Measurements from ENCODE around the gene ME3. TPM values are rescaled to one million over a fixed set of nuclear protein-coding genes. Genes with fewer than 3 reads are reported as not detected.

The ME3 gene
- total and polyA plus RNA-seq, 12 donors = 13.9 to 128 (median 44.5) TPM

DNA sequence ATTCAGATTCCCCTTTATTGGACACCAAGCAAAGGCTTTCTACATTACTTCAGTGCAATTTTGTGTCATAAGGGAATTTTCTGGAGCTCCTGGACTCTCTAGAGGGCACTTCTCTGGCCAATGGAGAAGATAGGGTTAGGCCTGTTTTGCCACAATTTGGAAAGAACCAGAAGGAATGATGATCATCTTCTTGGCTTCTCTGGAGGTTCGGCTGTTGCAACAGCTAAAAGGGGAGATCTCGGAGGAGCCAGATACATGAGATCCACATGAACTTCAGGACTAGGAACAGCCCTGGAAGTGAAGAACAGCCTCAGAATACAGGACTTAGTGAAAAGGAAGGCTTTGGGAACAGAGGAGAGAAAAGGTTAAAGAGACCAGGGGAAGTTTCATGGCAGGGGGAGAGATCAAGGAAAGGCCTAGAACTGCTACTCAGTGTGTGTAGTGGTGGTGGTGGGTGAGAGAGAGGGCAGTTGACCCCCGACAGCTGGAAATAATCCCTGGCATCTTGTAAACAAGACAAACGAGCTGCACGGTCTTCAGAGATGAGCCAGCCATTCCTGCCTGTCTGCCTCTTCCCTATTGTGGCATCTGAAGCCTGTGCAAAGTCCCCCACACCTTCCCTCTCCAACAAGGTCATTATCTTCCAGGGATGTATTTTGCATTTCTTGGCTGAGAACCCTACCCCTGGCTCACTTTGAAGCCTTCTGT lies 214.0 kb downstream of the ME3 start:
- TF ChIP-seq, protein P1, sequence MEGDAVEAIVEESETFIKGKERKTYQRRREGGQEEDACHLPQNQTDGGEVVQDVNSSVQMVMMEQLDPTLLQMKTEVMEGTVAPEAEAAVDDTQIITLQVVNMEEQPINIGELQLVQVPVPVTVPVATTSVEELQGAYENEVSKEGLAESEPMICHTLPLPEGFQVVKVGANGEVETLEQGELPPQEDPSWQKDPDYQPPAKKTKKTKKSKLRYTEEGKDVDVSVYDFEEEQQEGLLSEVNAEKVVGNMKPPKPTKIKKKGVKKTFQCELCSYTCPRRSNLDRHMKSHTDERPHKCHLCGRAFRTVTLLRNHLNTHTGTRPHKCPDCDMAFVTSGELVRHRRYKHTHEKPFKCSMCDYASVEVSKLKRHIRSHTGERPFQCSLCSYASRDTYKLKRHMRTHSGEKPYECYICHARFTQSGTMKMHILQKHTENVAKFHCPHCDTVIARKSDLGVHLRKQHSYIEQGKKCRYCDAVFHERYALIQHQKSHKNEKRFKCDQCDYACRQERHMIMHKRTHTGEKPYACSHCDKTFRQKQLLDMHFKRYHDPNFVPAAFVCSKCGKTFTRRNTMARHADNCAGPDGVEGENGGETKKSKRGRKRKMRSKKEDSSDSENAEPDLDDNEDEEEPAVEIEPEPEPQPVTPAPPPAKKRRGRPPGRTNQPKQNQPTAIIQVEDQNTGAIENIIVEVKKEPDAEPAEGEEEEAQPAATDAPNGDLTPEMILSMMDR (IDR thresholded peaks at IDR 0.05) = no peak
- no peak for TF ChIP-seq POLR2A (IDR thresholded peaks at IDR 0.05)
- Histone ChIP-seq H3K9me3 (replicated peaks in 1 of 3) (no peaks in the 10 kb centered on the region), H3K4me1 (replicated peaks in 1 of 2) (peaks cover 0 to 21% of the 10 kb centered on the region in 2 donors), H3K4me3 (no peak overlapping the region), H3K27me3 (no peaks in the 10 kb centered on the region), H3K27ac (no peak overlapping the region), H3K36me3 (replicated peaks in 1 of 2) (no peaks in the 10 kb centered on the region)
- intact Hi-C loops (cut with DNase I) = loop anchor here in 1 of 2 donors (5.0 to 10.0 kb wide), 3 partner anchors 156 to 359 kb away; partner anchors contain the start of gene PRSS23
- 89 to 92% (median 90%) methylated on average over 5 of the region's 5 CpGs for WGBS, 4 donors
- DNase-seq = no peak

DNA sequence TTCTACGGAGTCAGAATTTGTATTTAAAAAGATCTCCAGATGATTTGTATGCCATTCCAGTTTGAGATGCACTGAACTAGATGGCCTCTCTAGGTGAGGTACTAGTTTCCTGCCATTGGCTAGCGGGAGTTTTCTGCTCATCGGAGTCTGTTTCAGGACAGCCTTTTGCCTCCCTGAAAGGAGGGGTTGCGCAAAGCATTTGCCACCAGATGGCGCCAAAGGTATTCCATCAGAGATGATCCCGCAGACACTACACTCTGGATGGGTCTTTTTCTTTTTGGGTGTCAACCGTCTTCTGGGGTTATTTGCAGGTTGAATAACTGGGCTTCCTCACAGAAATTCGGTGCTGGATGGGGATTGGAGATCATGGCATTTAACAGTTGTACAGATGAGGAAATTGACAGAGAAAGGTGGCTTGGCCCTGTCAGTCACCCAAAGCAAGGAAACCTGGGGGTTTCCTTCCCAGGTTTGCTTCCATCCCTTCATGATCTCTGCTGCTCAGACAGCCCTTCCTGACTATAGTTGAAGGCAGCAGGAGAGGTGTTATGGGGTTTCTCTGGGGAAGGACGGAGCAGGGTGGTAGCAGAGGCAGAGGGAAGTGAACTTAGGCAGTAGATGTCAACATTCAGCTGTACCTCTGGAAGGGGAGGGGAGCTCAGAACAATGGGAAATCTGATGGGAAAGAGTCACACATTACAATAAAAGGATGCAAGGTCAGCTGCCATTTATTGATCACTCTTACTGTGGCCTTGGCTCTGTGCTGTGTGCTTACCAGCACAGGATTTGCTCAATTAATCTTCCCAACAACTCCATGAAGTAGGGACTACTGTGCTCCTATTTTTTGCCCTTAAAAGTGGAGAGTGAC lies 216.1 kb downstream of the ME3 start:
- intact Hi-C loops (cut with DNase I) = loop anchor here in 1 of 2 donors (5.0 to 10.0 kb wide), 3 partner anchors 158 to 361 kb away; partner anchors contain the start of gene PRSS23
- peak; percentile 79 to 96 (median 91) for DNase-seq
- TF ChIP-seq, protein P1 (IDR thresholded peaks at IDR 0.05) = peak; percentile 77 to 94 (median 90)
- TF ChIP-seq POLR2A (IDR thresholded peaks at IDR 0.05) = no peak
- 14 to 18% (median 16%) methylated on average over 7 to 9 of the region's 9 CpGs for WGBS, 4 donors
- H3K4me3 ChIP-seq = no peak overlapping the region
- no peaks in the 10 kb centered on the region for H3K9me3 ChIP-seq (replicated peaks in 1 of 3)
- no peaks in the 10 kb centered on the region for H3K36me3 ChIP-seq (replicated peaks in 1 of 2)
- peaks cover 0 to 21% of the 10 kb centered on the region in 2 donors for H3K4me1 ChIP-seq (replicated peaks in 1 of 2)
- H3K27me3 ChIP-seq = no peaks in the 10 kb centered on the region
- H3K27ac ChIP-seq = peak overlapping the region in 1 of 5 donors; percentile 23

DNA sequence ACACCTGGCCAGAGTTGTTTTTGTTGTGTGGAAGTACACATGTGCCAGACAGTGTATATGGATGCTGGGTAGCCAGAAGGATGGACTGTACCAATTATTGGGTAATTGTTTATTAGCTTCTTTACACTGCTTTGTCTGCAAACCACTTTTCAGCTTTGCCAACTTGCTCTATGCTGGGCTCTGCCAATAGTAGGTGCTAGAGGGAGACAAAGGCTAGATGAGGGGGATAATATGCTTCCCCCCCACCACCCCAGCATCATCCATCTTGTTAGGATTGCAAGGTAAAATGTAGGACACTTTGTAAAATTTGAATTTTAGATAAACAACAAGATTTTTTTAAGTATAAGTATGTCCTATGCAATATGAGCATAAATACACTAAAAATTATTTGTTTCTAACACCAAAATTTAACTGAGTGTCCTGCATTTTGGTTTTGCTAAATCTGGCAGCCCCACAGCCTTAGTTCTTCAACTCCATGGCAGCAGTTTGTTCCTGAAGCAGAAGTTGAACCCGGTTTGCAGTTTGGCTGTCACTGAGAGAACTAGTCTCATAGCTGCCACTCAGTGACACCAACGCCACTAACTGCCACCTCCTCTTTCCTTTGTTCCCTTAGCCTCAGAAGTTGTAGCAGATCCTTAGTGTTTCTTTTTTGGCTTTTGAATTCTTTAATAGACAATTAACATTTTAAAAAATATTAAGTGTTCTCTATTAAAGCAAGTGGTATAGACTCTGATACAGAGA lies 219.0 kb downstream of the ME3 start:
- no peaks in the 10 kb centered on the region for H3K9me3 ChIP-seq (replicated peaks in 1 of 3)
- intact Hi-C loops (cut with DNase I) = loop anchor here (5.0 to 10.0 kb wide), 2 partner anchors 161 to 359 kb away; no protein-coding TSS in a partner anchor
- no peaks in the 10 kb centered on the region for H3K36me3 ChIP-seq (replicated peaks in 1 of 2)
- no peak for DNase-seq
- TF ChIP-seq, protein P1 (IDR thresholded peaks at IDR 0.05) = no peak
- TF ChIP-seq POLR2A (IDR thresholded peaks at IDR 0.05) = no peak
- no peak overlapping the region for H3K27ac ChIP-seq
- H3K4me3 ChIP-seq = no peak overlapping the region
- WGBS, 4 donors = 71 to 89% (median 87%) methylated on average over 2 of the region's 2 CpGs
- peaks cover 0 to 15% of the 10 kb centered on the region in 2 donors for H3K4me1 ChIP-seq (replicated peaks in 1 of 2)
- H3K27me3 ChIP-seq = no peaks in the 10 kb centered on the region
